B cell (primary cell): Measurements from ENCODE around the gene PPP4R3A. TPM values are rescaled to one million over a fixed set of nuclear protein-coding genes. Genes with fewer than 3 reads are reported as not detected.

ENCODE experiments used
- ATAC-seq: fragments of 200-7000 bp; cut with Tn5 transposase; one replicate; pipeline ENCODE4 v1.10.0; 2021; ENCODE audit warnings: low read depth, mild to moderate bottlenecking, moderate number of reproducible peaks, moderate library complexity
- CTCF ChIA-PET: fragments of 350-600 bp; sonication (Branson Sonifier 250); formaldehyde crosslinking; loops from one replicate; lab custom pipeline; 2021; ENCODE audit warnings: antibody characterized with exemption, inconsistent platforms; lab: Charles Lee
- POLR2A ChIA-PET: fragments of 350-600 bp; sonication (Branson Sonifier 250); formaldehyde crosslinking; loops from one replicate; lab custom pipeline; 2021; ENCODE audit warnings: antibody characterized with exemption; lab: Charles Lee
- DNase-seq: peaks from one replicate; pipeline ENCODE4 v3.0.0; 2013
- H2AFZ ChIP-seq: 2 replicates; pipeline ENCODE4 v1.6.1; 2012; ENCODE audit warnings: mild to moderate bottlenecking, low read depth, low read length; ENCODE audit not compliant: insufficient read depth, poor library complexity, severe bottlenecking
- H3K27ac ChIP-seq, 2 donors: 1 replicate in 1 of 2; 2 replicates in 1 of 2; pipeline ENCODE4 v1.5.1; 2012 to 2013; ENCODE audit warnings: low read length in 2 of 2, mild to moderate bottlenecking in 2 of 2, moderate library complexity in 1 of 2
- H3K27me3 ChIP-seq, 4 experiments: fragments of 200-600 bp in 1 of 4; sonication (generic) in 1 of 4; replicated peaks in 1 of 4; 1 replicate in 2 of 4; 2 replicates in 2 of 4; pipeline versions ENCODE4 v1.6.1 to v1.7.0; 2013 to 2016; ENCODE audit warnings: low read length in 3 of 4, mild to moderate bottlenecking in 2 of 4, mixed read lengths in 1 of 4, moderate library complexity in 1 of 4; ENCODE audit not compliant: insufficient read depth in 4 of 4, control insufficient read depth in 3 of 4; ENCODE audit errors: control extremely low read depth in 1 of 4
- H3K36me3 ChIP-seq, 2 experiments: replicated peaks in 1 of 2; 1 replicate in 1 of 2; 2 replicates in 1 of 2; pipeline versions ENCODE4 v1.6.1 to v1.7.1; 2013; ENCODE audit warnings: low read length in 1 of 2; ENCODE audit not compliant: insufficient read depth in 2 of 2, control insufficient read depth in 1 of 2; ENCODE audit errors: control extremely low read depth in 1 of 2, extremely low read depth in 1 of 2
- H3K4me1 ChIP-seq, 2 donors: fragments of 200-600 bp in 1 of 2; sonication (generic) in 1 of 2; 1 replicate in 1 of 2; 2 replicates in 1 of 2; pipeline versions ENCODE4 v1.5.1 to v1.6.1; 2013 to 2017; ENCODE audit warnings: low read length in 2 of 2; ENCODE audit not compliant: control insufficient read depth in 2 of 2, insufficient read depth in 2 of 2
- H3K4me2 ChIP-seq: replicated peaks from 2 replicates; pipeline ENCODE3; 2012; ENCODE audit warnings: mild to moderate bottlenecking, low read depth, low read length; ENCODE audit not compliant: poor library complexity, severe bottlenecking
- H3K4me3 ChIP-seq, 5 experiments: fragments of 200-600 bp in 1 of 5; sonication (generic) in 1 of 5; 1 replicate in 3 of 5; 2 replicates in 2 of 5; pipeline versions ENCODE4 v1.5.1 to v1.7.0; 2011 to 2016; ENCODE audit warnings: low read length in 4 of 5, mild to moderate bottlenecking in 4 of 5, low read depth in 2 of 5, control low read depth in 1 of 5, moderate library complexity in 1 of 5; ENCODE audit not compliant: insufficient read depth in 1 of 5; ENCODE audit errors: control extremely low read depth in 1 of 5, extremely low read depth in 1 of 5
- H3K79me2 ChIP-seq: fragments of 200-600 bp; sonication (generic); one replicate; pipeline ENCODE4 v1.6.0; 2016; ENCODE audit warnings: low read length; ENCODE audit not compliant: control insufficient read depth, insufficient read depth
- H3K9ac ChIP-seq: fragments of 200-600 bp; sonication (generic); 2 replicates; pipeline ENCODE4 v1.6.1; 2017; ENCODE audit warnings: mild to moderate bottlenecking, low read length, moderate library complexity
- H3K9me3 ChIP-seq, 3 donors: one replicate each; pipeline versions ENCODE4 v1.6.1 to v1.7.1; 2013; ENCODE audit warnings: low read length in 2 of 3; ENCODE audit not compliant: control insufficient read depth in 2 of 3, insufficient read depth in 1 of 3; ENCODE audit errors: control extremely low read depth in 1 of 3
- H4K20me1 ChIP-seq: 2 replicates; pipeline ENCODE4 v1.6.0; 2012; ENCODE audit warnings: mild to moderate bottlenecking, low read length; ENCODE audit not compliant: insufficient read depth, control insufficient read depth, poor library complexity, severe bottlenecking
- H3K27ac Mint-ChIP-seq: one replicate; pipeline ENCODE4 v1.8.0; 2021; ENCODE audit warnings: mixed read lengths
- H3K27me3 Mint-ChIP-seq: one replicate; pipeline ENCODE4 v1.8.0; 2021; ENCODE audit warnings: mixed read lengths
- H3K4me1 Mint-ChIP-seq: one replicate; pipeline ENCODE4 v1.8.0; 2021; ENCODE audit warnings: mixed read lengths
- H3K4me3 Mint-ChIP-seq: one replicate; pipeline ENCODE4 v1.8.0; 2021; ENCODE audit warnings: mixed read lengths
- H3K9me3 Mint-ChIP-seq: one replicate; pipeline ENCODE4 v1.8.0; 2022; ENCODE audit warnings: mixed read lengths; ENCODE audit not compliant: insufficient read depth
- CTCF ChIP-seq: fragments of 200-600 bp; IDR thresholded peaks from one replicate; pipeline ENCODE4 v1.8.0; 2022; ENCODE audit warnings: antibody characterized with exemption, mild to moderate bottlenecking
- EZH2 ChIP-seq: IDR thresholded peaks from 2 replicates; pipeline ENCODE4 v1.6.1; 2012; ENCODE audit warnings: borderline replicate concordance, low read depth, mild to moderate bottlenecking, moderate library complexity, low read length; ENCODE audit not compliant: insufficient read depth, poor library complexity, severe bottlenecking
- WGBS: methylation state at CpG from one replicate; pipeline ENCODE4 v1.1.5; 2013; ENCODE audit warnings: missing lambda C conversion rate; ENCODE audit not compliant: insufficient coverage; 5-methylcytosine and 5-hydroxymethylcytosine counted together
- intact Hi-C: fragments of 100-400 bp; cut with micrococcal nuclease; formaldehyde crosslinking; loops from one replicate; pipeline ENCODE4 v1.10.0; 2022
- polyA plus RNA-seq: library from polyadenylated mRNA; depleted of rRNA; stranded (reverse); fragments of >200 nt; gene quantifications from 2 replicates; pipeline ENCODE4 v1.2.3, GENCODE V29; 2012
- total RNA-seq, 2 donors: library from RNA; stranded (reverse); fragments of 120-200 nt in 1 of 2; gene quantifications; 1 replicate in 1 of 2; 2 replicates in 1 of 2; pipeline versions ENCODE4 v1.2.3 to v1.2.4, GENCODE V29; 2013 to 2022

Gene PPP4R3A
- total and polyA plus RNA-seq, 2 donors (not counting 1 experiment from before 2014, with no cell fraction given): 80.6 to 189 TPM

- Histone ChIP-seq H3K36me3 (peaks cover 0 to 38% of the 10 kb centered on the region in 2 experiments), H3K79me2 (peaks cover 79% of the 10 kb centered on the region), H3K4me2 (peak overlapping the region; percentile 90)
Measured at GRCh38 chr14:91413547-91414474, 96.3 kb downstream of the PPP4R3A start.

More at GRCh38 chr14:91413547-91414474, 96.3 kb downstream of the PPP4R3A start:
- ChIA-PET POLR2A (interaction anchor here (0.9 kb wide), 1 partner anchor 10 kb away, joined by 3 read pairs; no protein-coding TSS in a partner anchor), CTCF (interaction anchor here (0.5 to 19.8 kb wide), 4 partner anchors 14 to 87 kb away, joined by 3 to 289 read pairs (median 12); no protein-coding TSS in a partner anchor)
- 77% methylated on average over 8 of the region's 11 CpGs for WGBS
- TF ChIP-seq CTCF: no peak
- TF ChIP-seq EZH2: no peak
- Mint-ChIP-seq H3K9me3 (no peaks in the 10 kb centered on the region), H3K27ac (peak overlapping the region; percentile 94), H3K4me3 (peak overlapping the region; percentile 96), H3K4me1 (peaks cover 66% of the 10 kb centered on the region), H3K27me3 (no peaks in the 10 kb centered on the region)
- Histone ChIP-seq H3K27me3 (no peaks in the 10 kb centered on the region), H3K4me1 (peaks cover 72 to 80% of the 10 kb centered on the region in 2 donors), H3K9me3 (no peaks in the 10 kb centered on the region), H2AFZ (no peak overlapping the region), H3K9ac (peak overlapping the region; percentile 98), H4K20me1 (peaks cover 57% of the 10 kb centered on the region), H3K27ac (peak overlapping the region; percentile 48 to 91), H3K4me3 (peak overlapping the region in 1 of 5 experiments; percentile 2)
- DNase-seq (no peak), ATAC-seq (no peak)
- intact Hi-C loops: no loop called here
